Osteoblast (primary cell): ENCODE measurements around the gene PTBP2. TPM values are rescaled to one million over a fixed set of nuclear protein-coding genes. Genes with fewer than 3 reads are reported as not detected.

ENCODE experiments used
- DNase-seq: peaks from one replicate; pipeline ENCODE4 v3.0.0; 2011; ENCODE audit warnings: low spot score, mixed read lengths; ENCODE audit not compliant: insufficient read length; ENCODE audit errors: missing footprints
- H2AFZ ChIP-seq: 2 replicates; pipeline ENCODE4 v1.6.0; 2011; ENCODE audit warnings: mild to moderate bottlenecking, low read length
- H3K27ac ChIP-seq: 2 replicates; pipeline ENCODE4 v1.5.1; 2011; ENCODE audit warnings: mild to moderate bottlenecking, low read depth, low read length, moderate library complexity
- H3K27me3 ChIP-seq: 2 replicates; pipeline ENCODE4 v1.6.0; 2012; ENCODE audit warnings: mild to moderate bottlenecking, control low read depth, inconsistent platforms, low read length, moderate library complexity; ENCODE audit not compliant: insufficient read depth
- H3K36me3 ChIP-seq: 2 replicates; pipeline ENCODE4 v1.5.1; 2011; ENCODE audit warnings: mild to moderate bottlenecking, low read length, control low read depth, moderate library complexity; ENCODE audit not compliant: insufficient read depth
- H3K4me1 ChIP-seq: 2 replicates; pipeline ENCODE4 v1.5.1; 2011; ENCODE audit warnings: mild to moderate bottlenecking, low read length, control low read depth, moderate library complexity; ENCODE audit not compliant: insufficient read depth
- H3K4me2 ChIP-seq: 2 replicates; pipeline ENCODE4 v1.6.0; 2011; ENCODE audit warnings: mild to moderate bottlenecking, low read length; ENCODE audit not compliant: insufficient read depth
- H3K4me3 ChIP-seq: fragments of 200-600 bp; sonication (generic); 3 replicates; pipeline ENCODE4 v1.5.1; 2012; ENCODE audit warnings: mild to moderate bottlenecking, low read length, inconsistent platforms; ENCODE audit not compliant: insufficient read depth
- H3K79me2 ChIP-seq: 2 replicates; pipeline ENCODE4 v1.6.0; 2012; ENCODE audit warnings: mild to moderate bottlenecking, low read length, control low read depth, inconsistent platforms; ENCODE audit not compliant: insufficient read depth
- H3K9me3 ChIP-seq: 2 replicates; pipeline ENCODE4 v1.5.1; 2011; ENCODE audit warnings: low read depth, low read length, control low read depth
- H4K20me1 ChIP-seq: 2 replicates; pipeline ENCODE4 v1.6.0; 2012; ENCODE audit warnings: mild to moderate bottlenecking, low read length, control low read depth; ENCODE audit not compliant: insufficient read depth
- CTCF ChIP-seq: IDR thresholded peaks from 2 replicates; pipeline ENCODE4 v1.5.1; 2011; ENCODE audit warnings: mild to moderate bottlenecking, low read depth, low read length, moderate library complexity; ENCODE audit errors: extremely low read depth
- total RNA-seq: library from RNA; depleted of rRNA; stranded (reverse); fragments of >200 nt; gene quantifications from 2 replicates; pipeline ENCODE4 v1.2.3, GENCODE V29; 2012

PTBP2 gene
- total RNA-seq, 1 donor, result 17.0 TPM

- no peak for TF ChIP-seq CTCF
- peaks cover 8% of the 10 kb centered on the region for H3K36me3 ChIP-seq
- no peak overlapping the region for H3K4me2 ChIP-seq
- no peaks in the 10 kb centered on the region for H3K27me3 ChIP-seq
- H3K9me3 ChIP-seq, result no peaks in the 10 kb centered on the region
- no peak overlapping the region for H3K27ac ChIP-seq
- H2AFZ ChIP-seq, result no peak overlapping the region
- peaks cover 14% of the 10 kb centered on the region for H4K20me1 ChIP-seq
- DNase-seq, result no peak
- peaks cover 90% of the 10 kb centered on the region for H3K79me2 ChIP-seq
- no peaks in the 10 kb centered on the region for H3K4me1 ChIP-seq
- H3K4me3 ChIP-seq, result no peak overlapping the region
Observed at GRCh38 chr1:96747565-96747964, 26.0 kb downstream of the PTBP2 start.

GRCh38 chr1:96748078-96748477 lies 26.5 kb downstream of the PTBP2 start:
- H3K9me3 ChIP-seq, result no peaks in the 10 kb centered on the region
- H3K4me2 ChIP-seq, result no peak overlapping the region
- peaks cover 13% of the 10 kb centered on the region for H3K36me3 ChIP-seq
- H3K4me1 ChIP-seq, result no peaks in the 10 kb centered on the region
- peaks cover 14% of the 10 kb centered on the region for H4K20me1 ChIP-seq
- no peaks in the 10 kb centered on the region for H3K27me3 ChIP-seq
- TF ChIP-seq CTCF, result no peak
- peaks cover 90% of the 10 kb centered on the region for H3K79me2 ChIP-seq
- H3K4me3 ChIP-seq, result no peak overlapping the region
- no peak overlapping the region for H2AFZ ChIP-seq
- DNase-seq, result no peak
- H3K27ac ChIP-seq, result no peak overlapping the region

GRCh38 chr1:96749618-96750017 lies 28.0 kb downstream of the PTBP2 start:
- peak; percentile 43 for DNase-seq

GRCh38 chr1:96752394-96752793 lies 30.8 kb downstream of the PTBP2 start:
- Histone ChIP-seq H3K4me1 (no peaks in the 10 kb centered on the region), H4K20me1 (peaks cover 11% of the 10 kb centered on the region), H3K27ac (no peak overlapping the region), H2AFZ (no peak overlapping the region), H3K4me3 (no peak overlapping the region), H3K27me3 (no peaks in the 10 kb centered on the region), H3K79me2 (peaks cover 57% of the 10 kb centered on the region), H3K9me3 (no peaks in the 10 kb centered on the region), H3K36me3 (peaks cover 35% of the 10 kb centered on the region), H3K4me2 (no peak overlapping the region)
- no peak for DNase-seq
- no peak for TF ChIP-seq CTCF

More at GRCh38 chr1:96749618-96750017, 28.0 kb downstream of the PTBP2 start:
- peaks cover 82% of the 10 kb centered on the region for H3K79me2 ChIP-seq
- peaks cover 11% of the 10 kb centered on the region for H4K20me1 ChIP-seq
- H3K27ac ChIP-seq, result no peak overlapping the region
- no peaks in the 10 kb centered on the region for H3K4me1 ChIP-seq
- no peak overlapping the region for H3K4me3 ChIP-seq
- H2AFZ ChIP-seq, result no peak overlapping the region
- peaks cover 27% of the 10 kb centered on the region for H3K36me3 ChIP-seq
- no peaks in the 10 kb centered on the region for H3K27me3 ChIP-seq
- H3K9me3 ChIP-seq, result no peaks in the 10 kb centered on the region
- TF ChIP-seq CTCF, result no peak
- H3K4me2 ChIP-seq, result no peak overlapping the region
